GM12873 (cell line): ENCODE measurements around the gene ANGPT4.

Source experiments
- TF ChIP-seq, protein P1 (sequence below): IDR thresholded peaks from 2 replicates; pipeline ENCODE4 v1.5.1; 2012; ENCODE audit warnings: low read depth, mild to moderate bottlenecking, moderate library complexity, low read length, control low read depth; ENCODE audit not compliant: insufficient read depth; ENCODE audit errors: missing control alignments

Gene ANGPT4

DNA sequence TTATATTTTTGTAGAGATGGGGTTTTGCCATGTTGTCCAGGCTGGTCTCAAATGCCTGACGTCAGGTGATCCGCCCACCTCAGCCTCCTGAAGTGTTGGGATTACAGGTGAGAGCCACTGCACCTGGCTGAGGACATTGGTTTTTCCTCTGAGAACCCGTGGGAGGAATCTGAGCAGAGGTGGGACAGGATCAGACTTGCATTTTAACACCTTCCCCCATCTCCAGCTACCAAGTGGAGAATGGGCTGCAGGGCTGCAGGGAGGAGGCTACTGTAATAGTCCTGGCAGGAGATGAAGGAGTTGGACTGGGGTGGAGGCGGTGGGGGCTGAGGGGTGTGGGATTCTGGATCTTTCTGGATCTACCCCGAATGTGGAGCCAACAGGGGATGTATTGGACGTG is 58.1 kb downstream of the ANGPT4 start:
- TF ChIP-seq, protein P1, sequence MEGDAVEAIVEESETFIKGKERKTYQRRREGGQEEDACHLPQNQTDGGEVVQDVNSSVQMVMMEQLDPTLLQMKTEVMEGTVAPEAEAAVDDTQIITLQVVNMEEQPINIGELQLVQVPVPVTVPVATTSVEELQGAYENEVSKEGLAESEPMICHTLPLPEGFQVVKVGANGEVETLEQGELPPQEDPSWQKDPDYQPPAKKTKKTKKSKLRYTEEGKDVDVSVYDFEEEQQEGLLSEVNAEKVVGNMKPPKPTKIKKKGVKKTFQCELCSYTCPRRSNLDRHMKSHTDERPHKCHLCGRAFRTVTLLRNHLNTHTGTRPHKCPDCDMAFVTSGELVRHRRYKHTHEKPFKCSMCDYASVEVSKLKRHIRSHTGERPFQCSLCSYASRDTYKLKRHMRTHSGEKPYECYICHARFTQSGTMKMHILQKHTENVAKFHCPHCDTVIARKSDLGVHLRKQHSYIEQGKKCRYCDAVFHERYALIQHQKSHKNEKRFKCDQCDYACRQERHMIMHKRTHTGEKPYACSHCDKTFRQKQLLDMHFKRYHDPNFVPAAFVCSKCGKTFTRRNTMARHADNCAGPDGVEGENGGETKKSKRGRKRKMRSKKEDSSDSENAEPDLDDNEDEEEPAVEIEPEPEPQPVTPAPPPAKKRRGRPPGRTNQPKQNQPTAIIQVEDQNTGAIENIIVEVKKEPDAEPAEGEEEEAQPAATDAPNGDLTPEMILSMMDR: no peak

DNA sequence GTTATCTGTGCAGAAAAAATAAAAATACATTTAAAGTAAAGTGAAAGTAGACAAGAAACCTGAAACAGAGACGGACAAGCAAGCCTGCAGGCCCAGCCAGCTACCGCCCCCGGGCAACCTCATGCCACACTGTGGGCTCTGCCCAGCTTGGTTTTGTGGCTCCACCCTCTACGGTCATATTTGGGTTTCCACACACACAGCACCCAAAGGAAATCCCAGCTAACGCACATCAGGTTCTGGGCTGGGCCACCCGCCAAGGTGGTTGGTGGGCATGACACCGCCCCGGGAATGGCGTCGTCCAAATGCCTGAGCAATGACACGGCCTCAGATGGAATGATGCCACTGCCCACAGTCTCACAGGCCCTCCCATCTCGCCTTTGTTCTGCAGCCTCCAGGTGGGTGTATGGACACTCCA is 59.8 kb downstream of the ANGPT4 start:
- TF ChIP-seq, protein P1: no peak

DNA sequence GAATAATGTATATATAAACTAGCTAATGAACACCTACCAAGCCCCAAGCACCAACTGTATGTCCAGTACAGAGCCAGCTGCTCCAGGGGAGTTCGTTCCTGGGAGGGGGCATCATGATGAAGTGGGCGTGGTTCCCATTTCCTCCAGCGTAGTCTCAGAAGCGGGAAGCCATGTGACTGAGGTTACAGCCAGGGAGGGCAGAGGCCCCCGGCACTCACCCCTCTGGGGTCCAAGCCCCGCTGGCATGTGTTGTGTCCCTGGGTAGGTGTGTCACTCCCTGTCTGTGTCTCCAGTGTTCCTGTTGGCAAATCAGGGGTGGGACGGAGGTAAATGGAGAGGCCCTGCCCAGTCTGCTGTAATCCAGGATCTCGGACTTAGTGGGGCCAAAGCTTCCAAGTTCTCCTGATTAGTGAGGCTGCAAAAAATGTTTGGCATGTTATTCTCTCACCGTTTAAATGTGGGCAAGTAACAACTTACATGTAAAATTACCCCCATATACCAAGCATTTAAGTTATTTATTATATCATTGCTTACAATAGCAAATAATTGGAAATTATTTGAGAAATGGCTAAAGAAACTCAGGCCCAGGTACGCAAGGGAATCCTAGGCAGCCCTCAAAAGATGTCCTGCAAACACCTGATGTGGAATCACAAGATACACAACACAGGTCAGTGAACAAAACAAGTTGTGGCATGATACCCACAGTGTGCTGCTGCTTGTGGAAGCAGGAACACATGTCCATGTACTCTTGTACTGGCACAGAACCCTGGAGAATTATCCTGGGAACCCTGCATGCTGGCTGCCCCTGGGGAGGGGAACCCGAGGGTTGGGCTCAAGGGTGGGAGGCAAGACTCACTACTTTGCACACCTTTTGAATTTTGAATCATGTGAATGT is 60.4 kb downstream of the ANGPT4 start:
- TF ChIP-seq, protein P1: no peak

DNA sequence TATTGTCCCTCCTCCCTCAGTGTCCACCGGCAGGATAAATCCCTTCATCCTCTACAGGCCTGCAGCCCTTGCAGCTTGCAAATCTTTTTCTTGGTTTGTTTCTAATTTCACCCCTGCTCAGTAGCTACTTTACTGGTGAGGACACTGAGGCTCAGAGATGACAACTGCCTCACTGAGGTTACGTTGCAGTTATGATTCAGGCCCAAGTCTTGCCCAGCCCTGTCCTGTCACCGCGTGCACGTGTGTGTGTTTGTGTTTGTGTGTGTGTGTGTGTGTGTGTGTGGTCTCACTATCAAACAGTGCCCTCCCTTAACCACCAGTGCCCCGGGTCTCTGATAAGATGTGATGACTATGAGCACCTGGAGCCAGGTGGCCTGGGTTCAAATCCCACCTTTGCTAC is 61.5 kb downstream of the ANGPT4 start:
- TF ChIP-seq, protein P1: no peak

DNA sequence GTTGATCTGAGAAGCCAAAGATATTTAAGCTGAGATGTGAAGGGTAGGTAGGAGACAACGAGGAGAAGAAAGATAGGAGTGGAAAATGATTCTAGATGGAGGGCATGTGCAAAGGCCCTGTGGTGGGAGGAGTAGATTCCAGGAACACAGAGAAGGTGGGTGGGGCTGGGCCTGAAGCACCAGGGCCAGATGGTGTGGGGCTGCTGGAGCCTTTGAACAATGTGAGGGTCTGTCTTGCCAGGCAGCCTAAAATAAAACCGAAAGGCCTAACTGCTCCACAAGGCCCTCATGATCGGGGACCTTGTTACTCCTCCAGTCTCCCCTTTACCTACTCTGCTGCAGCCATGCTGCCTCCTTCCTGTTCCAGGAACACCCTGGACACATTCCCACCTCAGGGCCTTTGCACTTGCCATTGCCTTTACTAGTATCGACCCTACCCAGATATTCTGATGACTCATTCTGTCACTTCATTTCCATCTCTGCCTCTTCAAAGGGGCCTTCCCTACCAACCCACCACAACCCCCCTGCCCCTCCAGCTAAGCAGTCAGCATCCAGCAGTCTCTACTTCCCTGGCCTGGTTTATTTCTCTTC is 62.6 kb downstream of the ANGPT4 start:
- TF ChIP-seq, protein P1: no peak

DNA sequence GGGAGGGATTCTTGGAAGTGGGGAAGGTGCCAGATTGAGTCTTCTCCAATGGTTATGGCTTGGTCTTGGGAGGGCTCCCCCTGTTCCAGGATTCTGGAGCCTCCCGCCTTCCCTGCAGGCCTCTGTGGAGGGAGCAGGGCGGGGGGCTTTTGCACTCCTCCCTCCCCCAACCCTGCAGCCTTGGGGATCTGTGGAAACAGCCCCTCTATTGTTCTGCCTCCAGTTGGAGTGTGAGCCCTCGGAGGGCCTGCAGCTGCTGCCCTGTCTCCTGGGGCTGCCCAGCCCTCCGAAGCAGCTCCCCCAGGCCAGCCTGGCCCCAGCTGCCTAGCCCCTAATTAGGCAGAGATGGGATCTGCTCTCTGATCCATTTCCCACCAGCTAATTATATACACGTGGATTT is 67.9 kb downstream of the ANGPT4 start:
- TF ChIP-seq, protein P1: no peak

DNA sequence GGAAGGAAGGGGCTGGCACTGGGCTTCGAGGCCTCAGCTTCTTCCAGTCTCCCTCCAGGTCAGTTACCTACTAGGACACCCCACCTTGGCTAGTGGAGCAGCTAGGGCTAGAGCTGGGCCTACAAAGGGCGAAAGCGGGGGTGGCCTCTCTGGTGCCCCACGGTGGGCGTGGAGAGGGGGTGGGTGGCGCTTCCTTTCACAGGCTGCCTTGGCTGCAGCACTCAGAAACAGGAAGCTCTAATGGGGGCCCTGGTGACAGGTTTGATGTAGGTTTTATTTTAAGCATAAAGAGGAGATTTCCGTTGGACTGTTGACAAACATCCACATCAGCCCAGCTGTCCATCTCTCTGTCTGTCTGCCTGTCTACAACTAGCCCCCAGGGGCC is 69.2 kb downstream of the ANGPT4 start:
- TF ChIP-seq, protein P1: no peak
